HepG2 (cell line): ENCODE measurements around the gene STAT4. TPM values are rescaled to one million over a fixed set of nuclear protein-coding genes. Genes with fewer than 3 reads are reported as not detected.

Experiments used
- ATAC-seq: fragments of 200-7000 bp; cut with Tn5 transposase; 3 replicates; pipeline ENCODE4 v1.9.1; 2020; ENCODE audit warnings: mild to moderate bottlenecking, moderate library complexity
- BruUV-seq: library from RNA; stranded (reverse); fragments of 400-500 nt; replicated peaks from 2 replicates; lab custom pipeline; 2021; lab: Mats Ljungman, UMichigan
- CTCF ChIA-PET: fragments of 300-600 bp; formaldehyde crosslinking; extraction: SDS; loops from one replicate; lab custom pipeline; 2021; ENCODE audit warnings: low total read pairs, inconsistent platforms, low intra/inter-chr PET ratio; lab: Yijun Ruan, JAX
- POLR2A ChIA-PET: fragments of 350-600 bp; sonication (Branson Sonifier 250); formaldehyde crosslinking; loops from one replicate; lab custom pipeline; 2020; ENCODE audit warnings: antibody characterized with exemption, inconsistent platforms; lab: Yijun Ruan, JAX
- DNase-seq: peaks from one replicate; pipeline ENCODE4 v3.0.0-alpha.2; 2015; ENCODE audit warnings: low spot score
- FAIRE-seq: peaks from 3 replicates; lab custom pipeline; 2011; peaks lifted over from hg19 to GRCh38; lab: Jason Lieb, UNC
- H2AFZ ChIP-seq: one replicate; pipeline ENCODE4 v1.6.1; 2011; ENCODE audit warnings: low read length, inconsistent platforms
- H3K27ac ChIP-seq: fragments of 300-600 bp; 3 replicates; pipeline ENCODE4 v1.8.0; 2011; ENCODE audit warnings: mixed run types, mild to moderate bottlenecking, mixed read lengths, low read length, inconsistent platforms; ENCODE audit not compliant: insufficient read depth; ENCODE audit errors: extremely low read length
- H3K27me3 ChIP-seq, 2 experiments: fragments of 200-600 bp in 1 of 2; 2 replicates in 1 of 2; 3 replicates in 1 of 2; pipeline versions ENCODE4 v1.6.0 to v1.8.0; 2011; ENCODE audit warnings: low read length in 2 of 2, mild to moderate bottlenecking in 2 of 2, moderate library complexity in 2 of 2, inconsistent platforms in 1 of 2; ENCODE audit not compliant: insufficient read depth in 2 of 2, control insufficient read depth in 1 of 2
- H3K36me3 ChIP-seq, 2 experiments: fragments of 200-600 bp in 1 of 2; replicated peaks in 1 of 2; 2 replicates in 1 of 2; 3 replicates in 1 of 2; pipeline versions ENCODE4 v1.5.1 to v1.8.0; 2011; ENCODE audit warnings: low read length in 2 of 2, inconsistent platforms in 1 of 2; ENCODE audit not compliant: insufficient read depth in 2 of 2, control insufficient read depth in 1 of 2
- H3K4me1 ChIP-seq: 2 replicates; pipeline ENCODE4 v1.5.1; 2012; ENCODE audit warnings: low read length, inconsistent platforms; ENCODE audit not compliant: insufficient read depth
- H3K4me2 ChIP-seq: 2 replicates; pipeline ENCODE4 v1.6.0; 2011; ENCODE audit warnings: low read depth, low read length, inconsistent platforms
- H3K4me3 ChIP-seq, 3 experiments: fragments of 200-600 bp in 1 of 3; sonication (generic), shearing (Covaris generic) in 1 of 3; replicated peaks in 1 of 3; 2 replicates each; pipeline ENCODE4 v1.5.1; 2011 to 2016; ENCODE audit warnings: low read length in 3 of 3, inconsistent platforms in 2 of 3, low read depth in 2 of 3, mild to moderate bottlenecking in 2 of 3, control low read depth in 1 of 3, mixed read lengths in 1 of 3; ENCODE audit not compliant: insufficient read depth in 1 of 3
- H3K79me2 ChIP-seq: one replicate; pipeline ENCODE4 v1.6.1; 2011; ENCODE audit warnings: low read length, inconsistent platforms; ENCODE audit not compliant: insufficient read depth
- H3K9ac ChIP-seq: 2 replicates; pipeline ENCODE4 v1.6.0; 2011; ENCODE audit warnings: mild to moderate bottlenecking, low read depth, low read length, inconsistent platforms; ENCODE audit not compliant: insufficient read depth
- H3K9me3 ChIP-seq: 2 replicates; pipeline ENCODE4 v1.5.1; 2012; ENCODE audit warnings: mild to moderate bottlenecking, low read length
- H4K20me1 ChIP-seq: 2 replicates; pipeline ENCODE4 v1.6.0; 2011; ENCODE audit warnings: inconsistent platforms, mild to moderate bottlenecking, low read length, moderate library complexity; ENCODE audit not compliant: insufficient read depth
- ARID3A ChIP-seq: IDR thresholded peaks from 2 replicates; pipeline ENCODE4 v1.6.1; 2012; ENCODE audit warnings: low read depth, low read length, improper control_type of control experiment
- BHLHE40 ChIP-seq: IDR thresholded peaks from 2 replicates; pipeline ENCODE4 v1.6.1; 2011; ENCODE audit warnings: low read length, improper control_type of control experiment
- CEBPG ChIP-seq: IDR thresholded peaks from 2 replicates; pipeline ENCODE4 v1.6.1; 2016
- CENPBD1 ChIP-seq: sonication (generic); formaldehyde crosslinking; IDR thresholded peaks from 2 replicates; pipeline ENCODE4 v1.8.0; 2022; ENCODE audit warnings: missing genetic modification reagents, low read depth, mild to moderate bottlenecking, borderline replicate concordance
- KMT2A ChIP-seq: sonication (generic); formaldehyde crosslinking; IDR thresholded peaks from 2 replicates; pipeline ENCODE4 v1.4.0; 2020; ENCODE audit warnings: missing genetic modification reagents
- RBM22 ChIP-seq: fragments of 200-400 bp; formaldehyde crosslinking; optimal IDR thresholded peaks from 2 replicates; pipeline ENCODE3; 2017; ENCODE audit warnings: mild to moderate bottlenecking, low read length, moderate library complexity
- SAFB2 ChIP-seq: sonication (generic); formaldehyde crosslinking; IDR thresholded peaks from 2 replicates; pipeline ENCODE4 v1.5.1; 2020; ENCODE audit warnings: missing genetic modification reagents, low read depth, mild to moderate bottlenecking, borderline replicate concordance
- ZKSCAN1 ChIP-seq: fragments of 150-350 bp; IDR thresholded peaks from 2 replicates; pipeline ENCODE4 v1.6.1; 2014; ENCODE audit warnings: low read length
- ZNF292 ChIP-seq: sonication (generic); formaldehyde crosslinking; IDR thresholded peaks from 2 replicates; pipeline ENCODE4 v1.8.1; 2022; ENCODE audit warnings: mild to moderate bottlenecking, low read depth, missing genetic modification reagents, borderline replicate concordance
- ZNF619 ChIP-seq: sonication (generic); formaldehyde crosslinking; IDR thresholded peaks from 2 replicates; pipeline ENCODE4 v1.4.0; 2020; ENCODE audit warnings: mild to moderate bottlenecking, missing genetic modification reagents
- WGBS: methylation state at CpG from one replicate; pipeline ENCODE4 v1.1.6; 2017; ENCODE audit warnings: low lambda C conversion rate; 5-methylcytosine and 5-hydroxymethylcytosine counted together
- in situ Hi-C: cut with HindIII; loops from 2 replicates; pipeline ENCODE4 v1.10.0; 2017; ENCODE audit warnings: low pct_unique_long_range_greater_than_20kb; ENCODE audit not compliant: extremely low pct_ligation_motif_present
- intact Hi-C: fragments of 100-400 bp; cut with micrococcal nuclease; formaldehyde crosslinking; loops from one replicate; pipeline ENCODE4 v1.10.0; 2022; ENCODE audit not compliant: unreplicated experiment
- polyA plus RNA-seq, 8 experiments: library from polyadenylated mRNA; depleted of rRNA in 3 of 8; stranded (reverse) in 7 of 8; unstranded in 1 of 8; fragments of >200 nt; fragmentation: Illumina TruSeq in 4 of 8; extraction: Trizol in 4 of 8; gene quantifications; 2 replicates each; pipeline versions ENCODE4 v1.2.1 to v1.2.3, GENCODE V29; 2011 to 2016; ENCODE audit warnings: low read depth in 4 of 8, missing spikeins in 1 of 8, mixed read lengths in 1 of 8; ENCODE audit not compliant: insufficient read depth in 1 of 8
- total RNA-seq, 5 experiments: library from RNA; depleted of rRNA; stranded (reverse); fragments of >200 nt; fragmentation: Illumina TruSeq; extraction: Trizol; gene quantifications; 2 replicates each; pipeline ENCODE4 v1.2.3, GENCODE V29; 2016; ENCODE audit warnings: low read depth in 1 of 5
- TF ChIP-seq, protein P1 (sequence below): sonication (generic); formaldehyde crosslinking; IDR thresholded peaks from 2 replicates; pipeline ENCODE4 v1.5.1; 2020; ENCODE audit warnings: mild to moderate bottlenecking, missing genetic modification reagents, borderline replicate concordance
- TF ChIP-seq, protein P2 (sequence below): sonication (generic); formaldehyde crosslinking; IDR thresholded peaks from 2 replicates; pipeline ENCODE4 v1.9.0; 2022; ENCODE audit warnings: low read depth, missing genetic modification reagents

The STAT4 gene
- total and polyA plus RNA-seq, 2 of the 13 experiments (the other 11 are each of a cell fraction or from before 2014, with no cell fraction given) = 0.37 TPM; not detected in 1

GRCh38 chr2:191049728-191050639 lies 100.8 kb downstream of the STAT4 start:
- WGBS = 1% methylated on average over 4 of the region's 4 CpGs
- peaks cover 17% of the 10 kb centered on the region for H3K4me1 ChIP-seq
- no peak overlapping the region for H3K9ac ChIP-seq
- H3K27ac ChIP-seq = peak overlapping the region; percentile 14
- no peaks in the 10 kb centered on the region for H3K9me3 ChIP-seq
- H3K79me2 ChIP-seq = no peaks in the 10 kb centered on the region
- peak; percentile 76 for DNase-seq
- in situ Hi-C loops = loop anchor here (5.0 to 25.0 kb wide), 2 partner anchors 102 to 462 kb away; partner anchors contain the start of gene STAT4
- H3K4me2 ChIP-seq = no peak overlapping the region; the same call in 1 of the 2 replicates
- intact Hi-C loops = loop anchor here (5.0 kb wide), 2 partner anchors 167 to 452 kb away; no protein-coding TSS in a partner anchor
- POLR2A ChIA-PET = no interaction called here
- H3K36me3 ChIP-seq = no peaks in the 10 kb centered on the region
- no TSS peak for BruUV-seq
- peak; percentile 89 for ATAC-seq
- no peaks in the 10 kb centered on the region for H4K20me1 ChIP-seq
- FAIRE-seq = peak; percentile 4
- H3K27me3 ChIP-seq = peaks cover 1 to 5% of the 10 kb centered on the region in 2 experiments; a peak in 3 of 5 replicates
- CTCF ChIA-PET = no interaction called here
- H3K4me3 ChIP-seq = no peak overlapping the region
- no peak overlapping the region for H2AFZ ChIP-seq
- TF ChIP-seq BHLHE40 (no peak), ARID3A (peak; percentile 41; the same call in 1 of the 2 replicates), CENPBD1 (CRISPR knock-in tag) (no peak), SAFB2 (no peak), ZNF619 (CRISPR knock-in tag) (no peak), ZKSCAN1 (no peak), ZNF292 (CRISPR knock-in tag) (peak; percentile 42; the same call in 1 of the 2 replicates), KMT2A (CRISPR knock-in tag) (no peak), RBM22 (no peak), CEBPG (CRISPR knock-in tag) (peak; percentile 53)
- TF ChIP-seq, protein P1, sequence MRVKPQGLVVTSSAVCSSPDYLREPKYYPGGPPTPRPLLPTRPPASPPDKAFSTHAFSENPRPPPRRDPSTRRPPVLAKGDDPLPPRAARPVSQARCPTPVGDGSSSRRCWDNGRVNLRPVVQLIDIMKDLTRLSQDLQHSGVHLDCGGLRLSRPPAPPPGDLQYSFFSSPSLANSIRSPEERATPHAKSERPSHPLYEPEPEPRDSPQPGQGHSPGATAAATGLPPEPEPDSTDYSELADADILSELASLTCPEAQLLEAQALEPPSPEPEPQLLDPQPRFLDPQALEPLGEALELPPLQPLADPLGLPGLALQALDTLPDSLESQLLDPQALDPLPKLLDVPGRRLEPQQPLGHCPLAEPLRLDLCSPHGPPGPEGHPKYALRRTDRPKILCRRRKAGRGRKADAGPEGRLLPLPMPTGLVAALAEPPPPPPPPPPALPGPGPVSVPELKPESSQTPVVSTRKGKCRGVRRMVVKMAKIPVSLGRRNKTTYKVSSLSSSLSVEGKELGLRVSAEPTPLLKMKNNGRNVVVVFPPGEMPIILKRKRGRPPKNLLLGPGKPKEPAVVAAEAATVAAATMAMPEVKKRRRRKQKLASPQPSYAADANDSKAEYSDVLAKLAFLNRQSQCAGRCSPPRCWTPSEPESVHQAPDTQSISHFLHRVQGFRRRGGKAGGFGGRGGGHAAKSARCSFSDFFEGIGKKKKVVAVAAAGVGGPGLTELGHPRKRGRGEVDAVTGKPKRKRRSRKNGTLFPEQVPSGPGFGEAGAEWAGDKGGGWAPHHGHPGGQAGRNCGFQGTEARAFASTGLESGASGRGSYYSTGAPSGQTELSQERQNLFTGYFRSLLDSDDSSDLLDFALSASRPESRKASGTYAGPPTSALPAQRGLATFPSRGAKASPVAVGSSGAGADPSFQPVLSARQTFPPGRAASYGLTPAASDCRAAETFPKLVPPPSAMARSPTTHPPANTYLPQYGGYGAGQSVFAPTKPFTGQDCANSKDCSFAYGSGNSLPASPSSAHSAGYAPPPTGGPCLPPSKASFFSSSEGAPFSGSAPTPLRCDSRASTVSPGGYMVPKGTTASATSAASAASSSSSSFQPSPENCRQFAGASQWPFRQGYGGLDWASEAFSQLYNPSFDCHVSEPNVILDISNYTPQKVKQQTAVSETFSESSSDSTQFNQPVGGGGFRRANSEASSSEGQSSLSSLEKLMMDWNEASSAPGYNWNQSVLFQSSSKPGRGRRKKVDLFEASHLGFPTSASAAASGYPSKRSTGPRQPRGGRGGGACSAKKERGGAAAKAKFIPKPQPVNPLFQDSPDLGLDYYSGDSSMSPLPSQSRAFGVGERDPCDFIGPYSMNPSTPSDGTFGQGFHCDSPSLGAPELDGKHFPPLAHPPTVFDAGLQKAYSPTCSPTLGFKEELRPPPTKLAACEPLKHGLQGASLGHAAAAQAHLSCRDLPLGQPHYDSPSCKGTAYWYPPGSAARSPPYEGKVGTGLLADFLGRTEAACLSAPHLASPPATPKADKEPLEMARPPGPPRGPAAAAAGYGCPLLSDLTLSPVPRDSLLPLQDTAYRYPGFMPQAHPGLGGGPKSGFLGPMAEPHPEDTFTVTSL (CRISPR knock-in tag) = peak; percentile 69; the same call in 1 of the 2 replicates
- TF ChIP-seq, protein P2, sequence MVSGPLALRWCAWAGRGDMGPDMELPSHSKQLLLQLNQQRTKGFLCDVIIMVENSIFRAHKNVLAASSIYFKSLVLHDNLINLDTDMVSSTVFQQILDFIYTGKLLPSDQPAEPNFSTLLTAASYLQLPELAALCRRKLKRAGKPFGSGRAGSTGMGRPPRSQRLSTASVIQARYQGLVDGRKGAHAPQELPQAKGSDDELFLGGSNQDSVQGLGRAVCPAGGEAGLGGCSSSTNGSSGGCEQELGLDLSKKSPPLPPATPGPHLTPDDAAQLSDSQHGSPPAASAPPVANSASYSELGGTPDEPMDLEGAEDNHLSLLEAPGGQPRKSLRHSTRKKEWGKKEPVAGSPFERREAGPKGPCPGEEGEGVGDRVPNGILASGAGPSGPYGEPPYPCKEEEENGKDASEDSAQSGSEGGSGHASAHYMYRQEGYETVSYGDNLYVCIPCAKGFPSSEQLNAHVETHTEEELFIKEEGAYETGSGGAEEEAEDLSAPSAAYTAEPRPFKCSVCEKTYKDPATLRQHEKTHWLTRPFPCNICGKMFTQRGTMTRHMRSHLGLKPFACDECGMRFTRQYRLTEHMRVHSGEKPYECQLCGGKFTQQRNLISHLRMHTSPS (CRISPR knock-in tag) = no peak
